Spleen (tissue), 11 donors: ENCODE data around the gene SPINDOC. TPM values are rescaled to one million over a fixed set of nuclear protein-coding genes. Genes with fewer than 3 reads are reported as not detected.

Experiments used
- DNase-seq: peaks from one replicate; pipeline ENCODE4 v3.0.0-alpha.2; 2020
- H3K27ac ChIP-seq, 8 donors: fragments of 200-600 bp; sonication (generic) in 7 of 8; 1 replicate in 4 of 8; 2 replicates in 4 of 8; pipeline versions ENCODE4 v1.5.0 to v1.8.0; 2016 to 2021; ENCODE audit warnings: inconsistent platforms in 4 of 8, mild to moderate bottlenecking in 4 of 8, moderate library complexity in 1 of 8
- H3K27me3 ChIP-seq, 7 donors: fragments of 200-600 bp; sonication (generic) in 6 of 7; replicated peaks in 1 of 7; 1 replicate in 4 of 7; 2 replicates in 3 of 7; pipeline versions ENCODE4 v1.5.0 to v1.8.0; 2016 to 2021; ENCODE audit warnings: inconsistent platforms in 3 of 7, mild to moderate bottlenecking in 1 of 7
- H3K36me3 ChIP-seq, 6 donors: fragments of 200-600 bp; sonication (generic) in 5 of 6; 1 replicate in 4 of 6; 2 replicates in 2 of 6; pipeline versions ENCODE4 v1.5.0 to v1.8.0; 2016 to 2021; ENCODE audit warnings: inconsistent platforms in 2 of 6
- H3K4me1 ChIP-seq, 6 donors: fragments of 200-600 bp; sonication (generic) in 5 of 6; 1 replicate in 3 of 6; 2 replicates in 3 of 6; pipeline versions ENCODE4 v1.5.0 to v1.8.0; 2016 to 2021; ENCODE audit warnings: inconsistent platforms in 3 of 6
- H3K4me3 ChIP-seq, 8 donors: fragments of 200-600 bp; sonication (generic) in 7 of 8; 1 replicate in 4 of 8; 2 replicates in 4 of 8; pipeline versions ENCODE4 v1.5.0 to v1.8.0; 2016 to 2021; ENCODE audit warnings: inconsistent platforms in 4 of 8, mild to moderate bottlenecking in 4 of 8, moderate library complexity in 2 of 8
- H3K9me3 ChIP-seq, 8 donors: fragments of 200-600 bp; sonication (generic) in 7 of 8; 1 replicate in 4 of 8; 2 replicates in 4 of 8; pipeline versions ENCODE4 v1.5.0 to v1.8.0; 2016 to 2021; ENCODE audit warnings: inconsistent platforms in 4 of 8
- CTCF ChIP-seq, 11 experiments: fragments of 200-600 bp in 7 of 11; fragments of 450-650 bp in 4 of 11; sonication (generic) in 4 of 11; IDR thresholded peaks in 8 of 11; conservative IDR thresholded peaks in 3 of 11; 1 replicate in 7 of 11; 2 replicates in 4 of 11; pipeline versions ENCODE4 v1.4.0 to v1.8.0; 2016 to 2021; ENCODE audit warnings: antibody characterized with exemption in 11 of 11, inconsistent platforms in 4 of 11, mild to moderate bottlenecking in 1 of 11
- POLR2A ChIP-seq, 3 donors: fragments of 450-650 bp; IDR thresholded peaks; one replicate each; pipeline ENCODE4 v1.5.1; 2017; ENCODE audit warnings: antibody characterized with exemption in 3 of 3, mild to moderate bottlenecking in 1 of 3
- POLR2AphosphoS5 ChIP-seq, 3 donors: sonication (generic); formaldehyde crosslinking; IDR thresholded peaks; one replicate each; pipeline ENCODE4 v1.5.1; 2017; ENCODE audit warnings: antibody characterized with exemption in 3 of 3
- WGBS, 5 donors: extraction: QIAGEN DNeasy Blood & Tissue Kit in 3 of 5; methylation state at CpG; one replicate each; pipeline versions ENCODE4 v1.1.5 to v1.1.7; 2013 to 2018; 5-methylcytosine and 5-hydroxymethylcytosine counted together
- intact Hi-C: fragments of 100-400 bp; cut with DNase I; formaldehyde crosslinking; loops from one replicate; pipeline ENCODE4 v1.15.0; 2023; ENCODE audit warnings: low total_unique reads
- polyA plus RNA-seq, 3 donors: library from polyadenylated mRNA; stranded (reverse); fragments of 200-250 nt; gene quantifications; one replicate each; pipeline ENCODE4 v1.2.1, GENCODE V29; 2013
- total RNA-seq, 7 donors: library from RNA; depleted of rRNA in 3 of 7; stranded (reverse); fragments of >200 nt in 3 of 7; fragmentation: NEBNext Ultra II Directional in 4 of 7; extraction: Animal tissue kit (Norgen Biotek cat#: 25700) in 4 of 7; gene quantifications; one replicate each; pipeline versions ENCODE4 v1.1.0 to v1.2.1, GENCODE V29; 2016 to 2021
- donor health status: healthy with polysubstance abuse.
- donor health status: DM: no; HTN: no; CAD: no; lungs with moderate emphysema.
- donor health status: DM: no; HTN: no; CAD: no.
- donor health status: Bipolar disorder and iron deficiency.
- donor health status: healthy.
- donor health status: DM: no; HTN: no; CAD: no.
- donor health status: DM: yes; HTN: yes; CAD: no.

SPINDOC gene
- total and polyA plus RNA-seq, 10 donors: 5.1 to 16.8 (median 13.3) TPM

DNA sequence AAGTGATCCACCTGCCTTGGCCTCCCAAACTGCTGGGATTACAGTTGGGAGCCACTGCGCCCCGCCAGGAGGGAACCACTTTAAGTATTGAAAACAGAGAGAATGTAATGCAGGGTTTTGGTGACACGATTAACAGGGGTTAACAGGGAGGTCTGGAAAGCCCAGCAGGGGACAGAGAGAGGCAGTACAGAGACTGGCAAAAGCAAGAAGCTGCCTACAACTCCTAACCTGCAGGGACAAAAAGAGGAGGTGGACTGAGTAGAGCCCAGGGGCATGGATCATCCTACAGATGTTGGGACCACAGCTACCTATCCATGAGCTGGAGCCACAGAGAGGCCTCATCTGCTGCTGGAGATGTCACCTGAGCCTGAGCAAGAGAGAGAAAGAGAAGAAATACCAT, 1.7 kb upstream of the SPINDOC start:
- WGBS, 5 donors: 88 to 96% (median 91%) methylated on average over 3 of the region's 3 CpGs
- intact Hi-C loops: no loop called here
- no peak overlapping the region for H3K27ac ChIP-seq

DNA sequence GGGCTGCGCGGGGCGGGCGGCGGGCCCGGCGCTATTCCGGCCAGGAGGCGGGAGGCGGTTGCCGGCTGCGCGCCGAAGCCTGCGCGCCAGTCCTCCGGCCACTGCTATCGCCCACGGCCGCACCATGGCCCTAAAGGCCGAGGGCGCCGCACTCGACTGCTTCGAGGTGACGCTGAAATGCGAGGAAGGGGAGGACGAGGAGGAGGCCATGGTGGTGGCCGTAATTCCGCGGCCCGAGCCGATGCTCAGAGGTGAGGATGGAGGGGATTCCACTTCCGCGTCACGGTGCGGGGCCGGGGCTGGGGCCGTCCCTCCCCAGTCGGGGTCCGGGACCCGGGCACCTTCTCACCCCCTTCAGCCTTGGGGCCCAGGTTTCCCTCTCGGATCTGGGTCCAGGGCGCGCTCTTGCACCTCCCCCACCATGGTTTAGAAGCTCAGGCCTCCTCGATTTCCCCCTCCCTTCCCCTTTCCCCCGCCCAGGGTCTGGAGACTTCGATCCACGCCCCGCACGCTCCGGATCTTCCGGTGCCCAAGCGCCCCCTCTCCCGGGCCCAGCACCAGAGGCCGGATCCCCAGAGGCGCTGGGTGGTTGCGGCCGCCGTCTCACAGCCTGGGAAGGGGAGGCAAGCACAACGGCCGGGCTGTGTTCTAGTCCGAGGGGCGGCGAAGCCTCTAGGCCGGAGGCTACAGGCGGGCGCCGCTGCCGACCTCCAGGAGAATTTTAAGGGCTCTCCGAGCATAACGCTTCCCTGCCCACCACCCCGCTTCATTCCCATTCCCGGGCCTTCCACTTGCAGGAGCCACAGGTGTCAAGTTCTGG, 517 bp downstream of the SPINDOC start:
- peak overlapping the region; percentile 87 to 97 (median 91) for H3K4me3 ChIP-seq
- H3K36me3 ChIP-seq: peaks cover 0 to 27% (median 14%) of the 10 kb centered on the region in 6 donors
- H3K27ac ChIP-seq: peak overlapping the region; percentile 27 to 87 (median 79)
- DNase-seq: peak; percentile 84
- no peaks in the 10 kb centered on the region for H3K9me3 ChIP-seq
- TF ChIP-seq POLR2AphosphoS5 (IDR thresholded peaks at IDR 0.05) (peak in 2 of 3 donors; percentile 40 to 47), CTCF (IDR thresholded peaks at IDR 0.05 in 8 of 11, conservative IDR thresholded peaks at IDR 0.05 in 3 of 11) (no peak), POLR2A (IDR thresholded peaks at IDR 0.05) (no peak)
- 0 to 2% (median 1%) methylated on average over 33 to 74 of the region's 74 CpGs for WGBS, 5 donors
- H3K27me3 ChIP-seq: no peaks in the 10 kb centered on the region
- intact Hi-C loops: no loop called here
- H3K4me1 ChIP-seq: peaks cover 15 to 49% (median 30%) of the 10 kb centered on the region in 6 donors

More for the DNA sequence above, 1.7 kb upstream of the SPINDOC start:
- H3K36me3 ChIP-seq: peaks cover 0 to 5% (median 0%) of the 10 kb centered on the region in 6 donors
- H3K27me3 ChIP-seq: no peaks in the 10 kb centered on the region
- H3K9me3 ChIP-seq: no peaks in the 10 kb centered on the region
- TF ChIP-seq POLR2A (IDR thresholded peaks at IDR 0.05) (no peak), POLR2AphosphoS5 (IDR thresholded peaks at IDR 0.05) (no peak), CTCF (IDR thresholded peaks at IDR 0.05 in 8 of 11, conservative IDR thresholded peaks at IDR 0.05 in 3 of 11) (no peak)
- peaks cover 15 to 47% (median 30%) of the 10 kb centered on the region in 6 donors for H3K4me1 ChIP-seq
- no peak overlapping the region for H3K4me3 ChIP-seq
- no peak for DNase-seq

DNA sequence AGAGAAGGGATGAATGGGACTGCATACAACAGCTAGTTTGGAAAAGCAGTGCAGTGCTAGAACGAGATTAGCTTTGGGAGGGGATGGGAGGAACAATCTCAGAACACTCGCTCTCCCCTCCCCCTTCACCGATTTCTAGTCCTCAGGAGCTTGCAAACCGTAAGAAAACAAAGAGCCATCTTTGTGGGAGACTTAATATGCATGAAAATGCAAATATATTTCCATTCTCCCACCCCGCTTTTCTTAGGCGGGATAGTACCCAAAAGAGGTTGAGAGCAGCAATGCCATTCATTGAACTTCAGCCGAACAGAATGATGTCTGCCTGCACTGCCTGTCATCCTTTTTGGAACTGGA, 1.1 kb downstream of the SPINDOC start:
- peak overlapping the region; percentile 87 to 97 (median 91) for H3K4me3 ChIP-seq
- no peak for DNase-seq
- H3K27ac ChIP-seq: peak overlapping the region in 6 of 8 donors; percentile 27 to 87 (median 80)
- no peaks in the 10 kb centered on the region for H3K27me3 ChIP-seq
- H3K4me1 ChIP-seq: peaks cover 15 to 49% (median 30%) of the 10 kb centered on the region in 6 donors
- TF ChIP-seq POLR2A (IDR thresholded peaks at IDR 0.05): no peak
- no peak for TF ChIP-seq CTCF (IDR thresholded peaks at IDR 0.05 in 8 of 11, conservative IDR thresholded peaks at IDR 0.05 in 3 of 11)
- no peak for TF ChIP-seq POLR2AphosphoS5 (IDR thresholded peaks at IDR 0.05)
- WGBS, 5 donors: 25 to 34% (median 34%) methylated on average over 7 of the region's 7 CpGs
- H3K36me3 ChIP-seq: peaks cover 0 to 33% (median 19%) of the 10 kb centered on the region in 6 donors
- H3K9me3 ChIP-seq: no peaks in the 10 kb centered on the region
- intact Hi-C loops: no loop called here

- WGBS, 5 donors: 81 to 94% (median 88%) methylated on average over 6 of the region's 6 CpGs
- Histone ChIP-seq H3K36me3 (peaks cover 0 to 51% (median 33%) of the 10 kb centered on the region in 6 donors), H3K27me3 (no peaks in the 10 kb centered on the region), H3K9me3 (no peaks in the 10 kb centered on the region), H3K27ac (no peak overlapping the region), H3K4me1 (peaks cover 15 to 49% (median 30%) of the 10 kb centered on the region in 6 donors), H3K4me3 (no peak overlapping the region)
- TF ChIP-seq CTCF (IDR thresholded peaks at IDR 0.05 in 8 of 11, conservative IDR thresholded peaks at IDR 0.05 in 3 of 11) (no peak), POLR2A (IDR thresholded peaks at IDR 0.05) (no peak), POLR2AphosphoS5 (IDR thresholded peaks at IDR 0.05) (no peak)
- DNase-seq: no peak
- intact Hi-C loops: no loop called here
Observed at GRCh38 chr11:63816166-63816565, 2.9 kb downstream of the SPINDOC start.
